IPS DF 6.9 (cell line): ENCODE data around the gene NIPAL1.

Experiments
- DNase-seq: peaks from one replicate; pipeline ENCODE4 v3.0.0-alpha.2; 2013; ENCODE audit warnings: low read depth, low spot score
- H3K27ac ChIP-seq: one replicate; pipeline ENCODE4 v1.5.1; 2013; ENCODE audit warnings: low read length, control low read depth
- H3K27me3 ChIP-seq: 2 replicates; pipeline ENCODE4 v1.6.1; 2013; ENCODE audit warnings: mild to moderate bottlenecking, low read length; ENCODE audit not compliant: control insufficient read depth, insufficient read depth
- H3K36me3 ChIP-seq: 2 replicates; pipeline ENCODE4 v1.6.1; 2013; ENCODE audit warnings: low read length; ENCODE audit not compliant: control insufficient read depth, insufficient read depth
- H3K4me1 ChIP-seq: 2 replicates; pipeline ENCODE4 v1.6.1; 2013; ENCODE audit warnings: low read length; ENCODE audit not compliant: control insufficient read depth, insufficient read depth
- H3K4me3 ChIP-seq: 2 replicates; pipeline ENCODE4 v1.5.1; 2013; ENCODE audit warnings: mild to moderate bottlenecking, low read length
- H3K9me3 ChIP-seq: 2 replicates; pipeline ENCODE4 v1.6.1; 2013; ENCODE audit warnings: low read length, inconsistent platforms; ENCODE audit not compliant: control insufficient read depth, insufficient read depth
- WGBS: extraction: QIAGEN DNeasy Blood & Tissue Kit; methylation state at CpG from one replicate; pipeline ENCODE4 v1.1.7; 2013; ENCODE audit warnings: mixed read lengths, missing lambda C conversion rate; ENCODE audit not compliant: insufficient read length, insufficient coverage; 5-methylcytosine and 5-hydroxymethylcytosine counted together

The NIPAL1 gene

DNA sequence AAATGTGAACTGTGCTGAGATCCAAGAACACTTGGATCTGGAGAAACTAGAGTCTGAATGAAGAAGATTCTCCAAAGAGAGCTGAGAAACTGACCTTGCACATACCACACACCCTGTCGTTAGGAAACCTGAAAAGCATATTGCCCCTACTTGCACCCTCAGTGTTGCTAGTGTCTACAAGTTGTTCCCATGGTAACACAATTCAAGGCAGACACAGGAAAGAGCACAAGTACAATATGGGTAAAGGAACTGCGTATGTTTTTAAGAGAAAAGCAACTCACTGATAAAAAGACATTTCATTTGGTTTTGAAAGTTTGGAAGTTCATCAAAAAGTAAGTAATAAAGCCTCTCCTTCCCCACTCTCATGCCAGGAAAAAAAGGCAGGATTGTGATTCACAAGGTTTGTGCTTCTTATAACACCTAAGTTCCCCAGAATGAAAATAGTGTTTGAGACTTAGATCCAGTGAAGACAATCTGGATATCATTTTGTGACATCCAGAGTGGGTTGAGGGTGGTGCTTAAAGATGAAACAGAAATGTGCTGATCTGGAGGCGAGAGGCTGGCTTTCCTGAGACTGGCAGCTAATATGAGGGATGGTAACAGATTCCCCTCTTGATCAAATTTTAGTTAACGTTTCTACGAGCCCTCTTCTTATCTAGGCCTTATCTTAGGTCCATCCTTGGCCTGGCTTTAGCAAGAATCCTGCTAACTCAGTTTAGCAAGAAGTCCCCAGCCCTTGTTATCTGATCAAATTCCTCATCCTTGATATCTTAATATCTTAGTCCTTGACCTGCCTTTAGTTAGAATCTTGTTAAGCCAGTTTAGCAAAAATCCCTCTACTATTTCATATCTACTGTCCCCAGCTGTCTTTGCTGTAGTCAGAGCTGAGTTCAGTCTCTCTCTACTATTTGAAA lies 42.3 kb downstream of the NIPAL1 start:
- Histone ChIP-seq H3K4me3 (no peak overlapping the region), H3K36me3 (no peaks in the 10 kb centered on the region), H3K4me1 (no peaks in the 10 kb centered on the region), H3K9me3 (no peaks in the 10 kb centered on the region), H3K27me3 (no peaks in the 10 kb centered on the region), H3K27ac (no peak overlapping the region)
- WGBS, result no CpG with 5 or more reads among the region's 5 CpGs
- no peak for DNase-seq

DNA sequence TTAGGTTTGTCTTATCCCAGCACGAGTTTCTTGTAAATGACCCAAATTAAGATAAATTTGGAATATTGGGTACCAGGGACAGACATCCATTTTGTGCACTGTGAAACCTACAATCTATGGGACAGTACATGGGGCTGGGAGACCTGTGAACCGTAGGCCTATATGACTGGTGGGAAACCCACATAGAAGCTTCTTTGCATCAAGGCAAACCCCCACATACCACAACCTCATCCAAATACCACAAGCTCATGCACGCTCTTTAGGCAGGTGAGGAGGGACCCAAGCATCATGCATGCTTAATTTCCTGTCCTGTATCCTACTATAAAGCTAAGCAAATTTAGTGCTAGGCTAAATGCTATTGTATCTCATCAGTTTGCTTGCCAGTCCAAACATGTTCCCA lies 47.8 kb downstream of the NIPAL1 start:
- no peaks in the 10 kb centered on the region for H3K27me3 ChIP-seq
- no peaks in the 10 kb centered on the region for H3K4me1 ChIP-seq
- H3K36me3 ChIP-seq, result no peaks in the 10 kb centered on the region
- H3K27ac ChIP-seq, result no peak overlapping the region
- H3K9me3 ChIP-seq, result no peaks in the 10 kb centered on the region
- no peak overlapping the region for H3K4me3 ChIP-seq
- no CpG with 5 or more reads among the region's 3 CpGs for WGBS
- no peak for DNase-seq

DNA sequence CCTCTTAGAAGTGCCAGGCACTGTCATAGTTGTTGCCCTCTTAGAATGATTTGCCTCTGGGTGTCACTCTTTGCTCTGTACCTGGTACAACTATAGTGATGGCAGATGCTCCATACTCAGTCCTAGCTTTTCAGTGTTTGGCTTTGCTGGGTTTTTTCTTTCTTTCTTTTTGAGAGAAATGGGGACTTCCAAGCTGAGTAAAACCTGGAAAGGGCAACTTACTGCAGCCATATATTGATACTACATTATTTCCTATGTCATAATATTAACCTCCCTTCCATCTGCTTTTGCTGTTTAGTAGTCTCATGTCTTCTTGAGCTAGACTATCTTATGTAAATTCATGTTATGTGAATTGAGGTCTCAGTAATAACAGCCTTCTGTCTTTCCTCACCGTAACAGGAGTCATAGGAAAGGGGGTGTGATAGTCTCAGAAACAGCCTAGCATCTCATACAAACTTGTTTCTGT lies 49.0 kb downstream of the NIPAL1 start:
- Histone ChIP-seq H3K36me3 (no peaks in the 10 kb centered on the region), H3K27ac (no peak overlapping the region), H3K4me3 (no peak overlapping the region), H3K27me3 (no peaks in the 10 kb centered on the region), H3K4me1 (no peaks in the 10 kb centered on the region), H3K9me3 (no peaks in the 10 kb centered on the region)
- WGBS, result no CpG with 5 or more reads among the region's 1 CpG
- DNase-seq, result no peak

DNA sequence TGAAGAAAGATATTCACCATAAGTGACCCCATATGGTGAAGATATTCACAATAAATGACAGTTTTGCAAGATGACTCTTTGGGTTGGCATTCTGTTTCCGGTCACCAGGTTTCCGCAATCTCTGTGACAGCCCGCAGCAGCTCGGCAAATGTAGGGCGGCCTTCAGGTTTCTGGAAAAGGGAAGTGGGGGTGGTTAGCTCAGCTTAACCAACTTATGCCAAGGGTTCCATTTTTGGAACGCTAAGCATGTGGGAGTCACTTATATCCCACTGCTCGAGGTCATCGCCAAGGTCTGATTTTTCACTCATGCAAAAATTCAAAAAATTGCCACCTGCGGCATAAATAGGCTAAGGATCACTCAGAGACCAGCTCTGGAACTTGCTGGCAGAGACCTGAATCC lies 51.0 kb downstream of the NIPAL1 start:
- Histone ChIP-seq H3K4me3 (no peak overlapping the region), H3K4me1 (no peaks in the 10 kb centered on the region), H3K27me3 (no peaks in the 10 kb centered on the region), H3K9me3 (no peaks in the 10 kb centered on the region), H3K27ac (no peak overlapping the region), H3K36me3 (no peaks in the 10 kb centered on the region)
- no peak for DNase-seq
- WGBS, result no CpG with 5 or more reads among the region's 9 CpGs

DNA sequence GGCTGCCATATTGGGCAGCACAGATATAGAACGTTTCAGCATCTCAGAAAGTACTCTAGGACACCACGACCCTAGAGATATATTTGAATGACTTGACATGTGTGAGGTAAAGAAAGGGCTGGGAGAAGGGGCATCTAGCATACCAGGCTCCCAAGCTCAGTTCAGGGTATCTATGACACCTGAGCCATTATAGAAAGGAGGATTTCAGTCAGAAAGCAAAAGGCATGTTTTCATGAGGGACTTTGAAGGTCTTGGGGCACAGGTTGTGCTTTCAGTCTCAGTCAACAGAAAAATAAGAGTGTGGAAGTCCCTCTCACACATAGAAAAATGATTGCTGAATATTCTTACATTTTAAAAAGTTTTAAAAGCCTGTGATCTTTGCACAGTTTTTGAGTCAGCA lies 51.6 kb downstream of the NIPAL1 start:
- Histone ChIP-seq H3K4me3 (no peak overlapping the region), H3K36me3 (no peaks in the 10 kb centered on the region), H3K9me3 (no peaks in the 10 kb centered on the region), H3K4me1 (no peaks in the 10 kb centered on the region), H3K27ac (no peak overlapping the region), H3K27me3 (no peaks in the 10 kb centered on the region)
- no CpG with 5 or more reads among the region's 2 CpGs for WGBS
- DNase-seq, result no peak

DNA sequence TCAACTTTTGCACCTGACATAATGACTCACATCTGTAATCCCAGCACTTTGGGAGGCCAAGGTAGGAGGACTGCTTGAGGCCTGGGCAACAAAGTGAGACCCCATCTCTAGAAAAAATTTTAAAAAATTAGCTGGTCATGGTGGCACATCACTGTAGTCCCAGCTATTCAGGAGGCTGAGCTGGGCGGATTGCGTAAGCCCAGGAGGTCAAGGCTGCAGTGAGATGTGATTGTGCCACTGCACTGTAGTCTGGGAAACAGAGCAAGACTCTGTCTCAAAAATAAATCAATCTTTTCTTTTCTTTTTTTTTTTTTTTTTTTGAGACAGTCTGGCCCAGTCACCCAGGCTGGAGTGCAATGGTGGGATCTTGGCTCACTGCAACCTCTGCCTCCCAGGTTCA lies 52.5 kb downstream of the NIPAL1 start:
- Histone ChIP-seq H3K27ac (no peak overlapping the region), H3K9me3 (no peaks in the 10 kb centered on the region), H3K36me3 (no peaks in the 10 kb centered on the region), H3K4me1 (no peaks in the 10 kb centered on the region), H3K4me3 (no peak overlapping the region), H3K27me3 (no peaks in the 10 kb centered on the region)
- no CpG with 5 or more reads among the region's 2 CpGs for WGBS
- no peak for DNase-seq

DNA sequence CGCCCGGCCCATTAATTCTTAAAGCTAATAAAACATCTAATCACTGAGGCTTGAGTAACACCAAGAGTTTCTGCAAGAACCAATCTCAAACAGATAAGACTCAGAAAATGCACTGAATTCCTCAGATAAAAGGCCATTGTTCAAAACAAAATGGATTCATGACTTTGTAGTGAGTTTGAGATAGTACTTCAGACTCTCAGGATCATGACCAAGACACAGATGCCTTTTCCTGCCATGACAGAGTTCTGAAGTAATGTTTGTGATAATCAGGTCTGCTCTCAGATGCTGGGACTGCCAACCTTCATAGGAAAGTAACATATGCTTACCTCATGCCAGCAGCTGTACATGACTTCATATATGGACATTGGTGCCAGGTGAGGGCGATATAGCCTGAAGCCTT lies 54.6 kb downstream of the NIPAL1 start:
- no peaks in the 10 kb centered on the region for H3K36me3 ChIP-seq
- no peak overlapping the region for H3K4me3 ChIP-seq
- no peaks in the 10 kb centered on the region for H3K27me3 ChIP-seq
- no peak for DNase-seq
- H3K9me3 ChIP-seq, result no peaks in the 10 kb centered on the region
- H3K4me1 ChIP-seq, result no peaks in the 10 kb centered on the region
- no CpG with 5 or more reads among the region's 3 CpGs for WGBS
- H3K27ac ChIP-seq, result no peak overlapping the region

DNA sequence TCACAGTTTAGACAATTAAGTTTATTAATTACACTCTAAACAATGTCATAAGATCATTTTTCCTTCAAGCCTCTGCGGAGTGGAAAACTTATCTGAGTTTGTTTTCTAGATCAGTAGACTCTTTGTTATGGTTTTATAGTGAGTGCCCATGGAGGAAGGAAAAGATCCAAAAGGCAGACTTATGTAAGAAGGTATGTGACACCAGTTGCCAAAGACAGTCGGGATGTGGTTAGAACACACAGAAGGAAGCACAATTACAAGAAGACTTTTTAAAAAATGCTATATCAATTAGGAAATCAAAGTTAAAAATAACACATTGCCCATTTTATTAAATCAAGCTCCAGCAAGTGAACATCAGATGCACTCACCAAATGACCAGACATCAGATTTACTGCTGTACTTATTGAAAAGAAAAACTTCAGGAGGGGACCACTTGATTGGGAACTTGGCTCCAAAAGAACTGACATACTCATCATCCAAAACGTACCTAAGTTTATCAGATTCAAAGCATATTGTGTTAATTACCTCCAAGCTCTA lies 57.1 kb downstream of the NIPAL1 start:
- DNase-seq, result no peak
- Histone ChIP-seq H3K27ac (no peak overlapping the region), H3K27me3 (no peaks in the 10 kb centered on the region), H3K4me3 (no peak overlapping the region), H3K9me3 (no peaks in the 10 kb centered on the region), H3K36me3 (no peaks in the 10 kb centered on the region), H3K4me1 (no peaks in the 10 kb centered on the region)
- WGBS, result no CpG with 5 or more reads among the region's 3 CpGs

DNA sequence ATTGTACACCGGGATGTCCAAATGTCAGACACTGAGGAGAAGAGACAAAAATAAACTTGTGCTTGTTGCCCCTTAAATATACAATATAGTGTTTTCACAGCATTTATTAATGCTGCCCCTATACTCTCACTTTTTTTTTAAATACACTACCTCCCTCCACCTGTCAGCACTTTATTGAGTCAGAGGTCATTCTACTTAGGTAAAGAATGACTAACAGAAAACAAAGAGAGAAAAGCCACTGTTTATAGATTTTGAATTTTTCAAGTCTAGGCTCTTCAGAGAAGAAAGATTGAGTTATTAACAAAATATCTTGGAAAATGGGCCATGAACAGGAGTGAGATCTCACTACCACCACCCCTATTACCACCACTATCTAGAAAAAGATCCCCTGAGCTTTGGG lies 58.1 kb downstream of the NIPAL1 start:
- H3K27ac ChIP-seq, result no peak overlapping the region
- no peaks in the 10 kb centered on the region for H3K9me3 ChIP-seq
- H3K4me1 ChIP-seq, result no peaks in the 10 kb centered on the region
- no peaks in the 10 kb centered on the region for H3K27me3 ChIP-seq
- H3K36me3 ChIP-seq, result no peaks in the 10 kb centered on the region
- DNase-seq, result no peak
- WGBS, result no CpG with 5 or more reads among the region's 1 CpG
- H3K4me3 ChIP-seq, result no peak overlapping the region

DNA sequence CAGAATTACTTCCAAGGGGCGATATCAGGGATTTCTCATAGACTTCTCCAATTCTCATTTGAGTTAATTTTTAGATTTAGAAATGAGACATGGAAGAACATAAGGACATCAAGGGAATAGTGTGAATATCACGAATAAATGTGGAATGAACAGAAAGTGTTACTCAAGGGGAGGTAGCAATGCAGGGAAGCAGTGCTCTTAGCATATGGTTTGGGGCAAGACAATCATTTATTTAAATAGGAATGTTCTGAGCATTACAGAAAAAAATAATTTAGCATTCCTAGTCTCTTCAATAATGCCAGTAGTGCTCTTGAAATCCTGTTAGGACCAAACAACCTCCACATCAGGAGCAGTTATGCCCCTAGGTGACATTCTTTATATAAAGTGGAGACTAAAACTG lies 61.9 kb downstream of the NIPAL1 start:
- no peaks in the 10 kb centered on the region for H3K4me1 ChIP-seq
- WGBS, result no CpG with 5 or more reads among the region's 2 CpGs
- no peaks in the 10 kb centered on the region for H3K9me3 ChIP-seq
- DNase-seq, result no peak
- no peak overlapping the region for H3K4me3 ChIP-seq
- H3K27ac ChIP-seq, result no peak overlapping the region
- H3K36me3 ChIP-seq, result no peaks in the 10 kb centered on the region
- no peaks in the 10 kb centered on the region for H3K27me3 ChIP-seq
